ENCODE results near the gene JAK1. TPM values are rescaled to one million over a fixed set of nuclear protein-coding genes. Genes with fewer than 3 reads are reported as not detected.

Gene JAK1
- total RNA-seq, 1 experiment from 2014 or later: 138 TPM

DNA sequence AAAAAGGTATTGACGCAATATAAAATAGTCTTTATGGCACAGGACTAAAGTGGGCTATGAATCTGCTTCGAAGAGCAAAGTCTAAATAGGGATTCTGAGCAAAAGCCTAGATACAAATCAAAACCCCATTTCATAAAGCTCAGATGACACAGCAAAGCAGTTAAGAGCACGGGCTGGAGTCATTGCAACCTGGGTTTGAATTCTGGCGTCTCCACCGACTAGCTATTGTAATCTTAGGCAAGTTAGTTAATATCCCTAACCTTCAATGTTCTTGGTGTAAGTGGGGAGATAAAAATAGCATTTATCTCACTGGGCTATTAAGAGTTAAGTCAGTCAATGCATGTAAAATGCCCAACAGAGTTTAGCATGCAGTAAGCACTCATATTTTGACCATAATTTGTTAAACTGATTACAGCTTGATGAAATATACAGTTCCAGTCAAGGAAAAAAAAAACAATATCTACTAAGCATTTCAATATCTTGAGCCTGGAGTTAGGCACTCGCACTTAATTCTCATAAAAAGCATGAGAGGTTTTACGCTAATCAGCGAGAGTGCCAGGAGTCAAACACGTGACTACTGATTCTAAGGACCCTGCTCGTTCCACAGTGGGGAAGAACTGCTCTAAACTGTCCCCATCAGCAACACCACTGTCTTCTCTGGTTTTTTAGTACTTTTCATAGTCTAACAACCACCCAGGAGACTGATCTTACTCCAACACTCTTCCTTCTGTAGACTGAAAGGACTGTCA, 75.5 kb downstream of the JAK1 start:
- no peak for TF ChIP-seq TCF7L2 (IDR thresholded peaks at IDR 0.05; ENCODE audit: low read depth, low read length)
- TF ChIP-seq, protein P1, sequence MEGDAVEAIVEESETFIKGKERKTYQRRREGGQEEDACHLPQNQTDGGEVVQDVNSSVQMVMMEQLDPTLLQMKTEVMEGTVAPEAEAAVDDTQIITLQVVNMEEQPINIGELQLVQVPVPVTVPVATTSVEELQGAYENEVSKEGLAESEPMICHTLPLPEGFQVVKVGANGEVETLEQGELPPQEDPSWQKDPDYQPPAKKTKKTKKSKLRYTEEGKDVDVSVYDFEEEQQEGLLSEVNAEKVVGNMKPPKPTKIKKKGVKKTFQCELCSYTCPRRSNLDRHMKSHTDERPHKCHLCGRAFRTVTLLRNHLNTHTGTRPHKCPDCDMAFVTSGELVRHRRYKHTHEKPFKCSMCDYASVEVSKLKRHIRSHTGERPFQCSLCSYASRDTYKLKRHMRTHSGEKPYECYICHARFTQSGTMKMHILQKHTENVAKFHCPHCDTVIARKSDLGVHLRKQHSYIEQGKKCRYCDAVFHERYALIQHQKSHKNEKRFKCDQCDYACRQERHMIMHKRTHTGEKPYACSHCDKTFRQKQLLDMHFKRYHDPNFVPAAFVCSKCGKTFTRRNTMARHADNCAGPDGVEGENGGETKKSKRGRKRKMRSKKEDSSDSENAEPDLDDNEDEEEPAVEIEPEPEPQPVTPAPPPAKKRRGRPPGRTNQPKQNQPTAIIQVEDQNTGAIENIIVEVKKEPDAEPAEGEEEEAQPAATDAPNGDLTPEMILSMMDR (IDR thresholded peaks at IDR 0.05): no peak
- no peak for TF ChIP-seq REST (IDR thresholded peaks at IDR 0.05; ENCODE audit: insufficient read depth in 1 of 2, low read depth in 2 of 2, low read length in 1 of 2)
- no peak for TF ChIP-seq SIN3A (IDR thresholded peaks at IDR 0.05; ENCODE audit: borderline replicate concordance, insufficient read depth, low read depth, low read length)
- no peak for TF ChIP-seq POLR2AphosphoS5 (IDR thresholded peaks at IDR 0.05; ENCODE audit: low read depth, low read length)
- no peaks in the 10 kb centered on the region for H3K36me3 ChIP-seq (ENCODE audit: control insufficient read depth, insufficient read depth, low read length)
- peak overlapping the region; percentile 67 for H3K27ac ChIP-seq (ENCODE audit: low read length)
- ChIA-PET CTCF (no interaction called here), POLR2A (no interaction called here)
- in situ Hi-C loops (cut with HindIII; ENCODE audit: low pct_unique_long_range_greater_than_20kb, low sequenced_read_pairs) (no loop called here), intact Hi-C loops (cut with micrococcal nuclease; ENCODE audit: unreplicated experiment) (loop anchor here (10.0 kb wide), 1 partner anchor 144 kb away; no protein-coding TSS in a partner anchor)
- ATAC-seq (0 out of 2 replicates have a peak, but pooled peaks have one; percentile 11), DNase-seq (ENCODE audit: low read depth, low spot score) (no peak)
- H3K27me3 ChIP-seq (ENCODE audit: control insufficient read depth, insufficient read depth, low read length): no peaks in the 10 kb centered on the region
- peaks cover 61% of the 10 kb centered on the region for H3K4me1 ChIP-seq (ENCODE audit: control insufficient read depth, insufficient read depth, low read length)
- no TSS peak for BruUV-seq (replicated peaks)
- H3K4me3 ChIP-seq (ENCODE audit: low read depth in 2 of 2, low read length in 2 of 2): no peak overlapping the region
- H3K9me3 ChIP-seq (ENCODE audit: control insufficient read depth, insufficient read depth, low read depth, low read length): no peaks in the 10 kb centered on the region

DNA sequence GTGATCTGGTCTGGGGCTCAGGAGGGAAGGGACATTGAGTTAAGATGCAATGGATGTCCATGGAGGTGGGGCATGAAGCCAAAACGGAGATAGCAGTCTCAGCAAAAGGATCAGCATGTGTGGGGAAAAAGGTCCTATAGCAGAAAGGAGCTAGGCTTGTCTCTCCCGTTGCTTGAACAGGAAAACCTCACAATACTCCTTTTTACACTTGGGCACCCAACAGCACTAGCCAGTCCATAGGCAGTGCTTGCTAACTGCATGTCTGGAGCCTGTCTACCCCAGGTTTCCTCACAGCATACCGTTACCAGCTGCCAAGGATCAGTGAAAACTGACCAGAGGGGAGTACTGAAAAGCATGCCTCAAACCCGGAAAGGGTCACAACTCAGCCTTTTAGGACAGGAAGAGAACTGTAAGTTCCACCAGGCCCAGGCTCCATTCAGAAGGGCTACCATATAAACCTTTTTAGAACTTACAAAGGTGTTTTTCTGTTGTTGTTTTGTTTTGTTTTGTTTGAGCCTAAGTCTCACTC, 78.6 kb downstream of the JAK1 start:
- Histone ChIP-seq H3K27me3 (ENCODE audit: control insufficient read depth, insufficient read depth, low read length) (no peaks in the 10 kb centered on the region), H3K4me1 (ENCODE audit: control insufficient read depth, insufficient read depth, low read length) (peaks cover 33% of the 10 kb centered on the region), H3K9me3 (ENCODE audit: control insufficient read depth, insufficient read depth, low read depth, low read length) (no peaks in the 10 kb centered on the region), H3K27ac (ENCODE audit: low read length) (no peak overlapping the region), H3K36me3 (ENCODE audit: control insufficient read depth, insufficient read depth, low read length) (no peaks in the 10 kb centered on the region), H3K4me3 (ENCODE audit: low read depth in 2 of 2, low read length in 2 of 2) (no peak overlapping the region)
- ChIA-PET POLR2A (no interaction called here), CTCF (no interaction called here)
- TF ChIP-seq REST (IDR thresholded peaks at IDR 0.05; ENCODE audit: insufficient read depth in 1 of 2, low read depth in 2 of 2, low read length in 1 of 2) (no peak), POLR2AphosphoS5 (IDR thresholded peaks at IDR 0.05; ENCODE audit: low read depth, low read length) (no peak), SIN3A (IDR thresholded peaks at IDR 0.05; ENCODE audit: borderline replicate concordance, insufficient read depth, low read depth, low read length) (no peak), TCF7L2 (IDR thresholded peaks at IDR 0.05; ENCODE audit: low read depth, low read length) (no peak)
- TF ChIP-seq, protein P1 (IDR thresholded peaks at IDR 0.05): no peak
- ATAC-seq (no peak), DNase-seq (ENCODE audit: low read depth, low spot score) (no peak)
- in situ Hi-C loops (cut with HindIII; ENCODE audit: low pct_unique_long_range_greater_than_20kb, low sequenced_read_pairs) (no loop called here), intact Hi-C loops (cut with micrococcal nuclease; ENCODE audit: unreplicated experiment) (no loop called here)
- no TSS peak for BruUV-seq (replicated peaks)

Measured in Panc1 (cell line).